Embryonic facial prominence (tissue), 1 donor: ENCODE data around the gene AKNA.

Source experiments
- DNase-seq: peaks from one replicate; pipeline ENCODE4 v3.0.0-alpha.2; 2016; ENCODE audit errors: extremely low spot score

AKNA gene

DNA sequence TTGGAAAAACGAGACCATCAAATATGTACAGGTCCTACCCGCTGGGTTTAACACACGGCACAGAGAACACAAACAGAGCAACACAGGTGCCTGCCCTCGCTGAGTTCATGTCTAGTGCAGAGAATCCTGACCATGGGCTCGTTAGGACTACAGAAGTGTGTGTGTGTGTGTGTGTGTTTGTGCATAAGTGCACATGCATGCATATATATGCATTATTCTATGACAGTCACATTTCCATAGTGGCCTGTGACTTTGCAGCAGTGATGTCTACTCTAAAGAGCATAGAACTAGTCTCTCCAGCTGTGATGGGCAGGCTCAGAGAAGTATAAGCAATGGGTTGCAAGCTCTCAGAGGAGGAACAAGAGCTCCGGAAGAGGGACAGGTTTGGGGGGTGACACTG is 30.4 kb downstream of the AKNA start:
- no peak for DNase-seq

DNA sequence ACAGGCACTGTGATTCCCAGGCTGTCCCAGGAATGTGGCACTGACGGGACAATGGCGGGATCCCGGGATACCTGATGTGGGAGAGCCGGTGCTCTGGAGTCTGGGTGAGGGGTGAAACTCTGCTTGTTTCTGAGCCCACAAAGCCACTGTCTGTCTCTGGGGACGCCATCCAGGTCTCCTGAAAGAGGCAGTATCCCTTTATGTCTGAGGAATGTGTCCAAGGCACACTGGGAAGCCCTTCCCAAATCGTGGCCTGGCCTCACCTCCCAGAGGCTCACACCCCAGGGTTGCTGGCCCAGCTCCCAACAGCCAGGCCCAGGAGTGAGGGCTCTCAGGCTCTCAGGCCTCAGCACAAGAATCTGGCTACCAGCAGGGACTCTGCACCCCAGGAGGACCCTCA is 31.0 kb downstream of the AKNA start:
- no peak for DNase-seq

DNA sequence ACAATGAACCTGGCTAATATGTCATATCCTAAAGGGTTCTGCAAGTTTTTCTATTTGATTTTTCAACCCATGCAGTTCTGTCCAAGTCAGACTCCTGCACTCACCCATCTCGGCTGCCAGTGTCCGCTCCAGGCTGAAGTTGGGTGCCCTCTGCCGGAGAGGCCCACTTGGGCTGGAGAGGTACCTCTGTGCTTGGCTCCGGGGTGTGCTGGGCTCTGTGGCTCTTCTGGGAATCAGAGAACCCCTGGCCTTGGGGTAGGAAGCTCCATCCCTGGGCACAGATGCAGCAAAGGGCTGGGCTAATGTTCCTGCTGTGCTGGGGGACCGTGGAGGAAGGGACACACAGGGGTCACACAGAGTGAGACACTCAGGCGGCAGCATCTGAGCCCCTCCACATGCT is 32.0 kb downstream of the AKNA start:
- DNase-seq, result no peak

DNA sequence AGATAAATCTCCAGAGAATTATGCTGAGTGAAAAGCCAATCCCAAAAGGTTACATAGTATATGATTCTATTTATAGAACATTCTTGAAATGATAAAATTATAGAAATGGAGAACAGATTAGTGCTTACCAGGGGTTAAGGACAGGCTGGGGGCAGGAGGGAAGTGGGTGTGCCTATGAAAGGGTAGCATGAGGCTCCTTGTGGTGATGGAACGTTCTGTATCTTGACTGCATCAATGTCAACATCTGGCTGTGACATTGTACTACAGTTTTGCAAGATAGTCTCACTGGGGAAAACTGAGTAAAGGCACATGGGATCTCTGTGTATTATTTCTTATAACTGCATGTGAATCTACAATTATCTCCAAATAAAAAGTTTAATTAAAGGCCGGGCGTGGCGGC is 35.9 kb downstream of the AKNA start:
- no peak for DNase-seq

DNA sequence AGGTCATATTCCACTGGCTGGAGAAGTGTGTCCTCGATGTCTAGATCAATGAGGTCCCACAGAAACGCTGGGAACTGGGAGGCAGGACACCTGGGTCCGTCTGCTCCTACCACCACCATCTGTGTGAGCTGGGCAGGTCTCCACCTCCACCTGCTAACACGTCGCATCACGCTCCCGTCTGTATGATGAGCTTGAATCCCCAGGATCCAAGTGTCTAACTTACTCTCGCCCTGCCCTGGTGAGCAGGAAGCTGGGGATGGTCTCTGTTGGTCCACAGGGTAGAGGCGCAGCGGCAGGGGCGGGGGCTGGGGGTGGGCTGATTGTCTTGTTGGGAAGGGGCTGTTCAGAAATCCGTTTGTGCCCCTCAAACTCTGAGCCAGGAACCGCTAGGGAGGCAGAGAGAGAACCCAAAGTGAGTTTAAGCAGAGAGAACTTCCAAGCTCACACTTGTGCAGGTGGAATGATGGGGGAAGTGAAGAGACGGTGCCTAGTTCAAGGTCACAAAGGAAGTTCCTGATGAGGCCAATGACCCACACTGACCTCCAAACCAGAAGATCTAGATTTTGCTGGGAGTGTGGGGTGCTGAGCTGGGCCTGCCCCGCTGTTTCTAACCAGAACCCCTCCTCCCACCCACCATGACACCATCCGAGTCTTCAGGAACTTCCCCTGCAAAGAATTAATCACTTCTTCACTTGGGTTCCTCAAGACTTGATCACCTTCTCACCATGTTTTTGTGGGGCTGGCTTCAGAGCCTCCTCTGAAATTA is 37.0 kb downstream of the AKNA start:
- no peak for DNase-seq

DNA sequence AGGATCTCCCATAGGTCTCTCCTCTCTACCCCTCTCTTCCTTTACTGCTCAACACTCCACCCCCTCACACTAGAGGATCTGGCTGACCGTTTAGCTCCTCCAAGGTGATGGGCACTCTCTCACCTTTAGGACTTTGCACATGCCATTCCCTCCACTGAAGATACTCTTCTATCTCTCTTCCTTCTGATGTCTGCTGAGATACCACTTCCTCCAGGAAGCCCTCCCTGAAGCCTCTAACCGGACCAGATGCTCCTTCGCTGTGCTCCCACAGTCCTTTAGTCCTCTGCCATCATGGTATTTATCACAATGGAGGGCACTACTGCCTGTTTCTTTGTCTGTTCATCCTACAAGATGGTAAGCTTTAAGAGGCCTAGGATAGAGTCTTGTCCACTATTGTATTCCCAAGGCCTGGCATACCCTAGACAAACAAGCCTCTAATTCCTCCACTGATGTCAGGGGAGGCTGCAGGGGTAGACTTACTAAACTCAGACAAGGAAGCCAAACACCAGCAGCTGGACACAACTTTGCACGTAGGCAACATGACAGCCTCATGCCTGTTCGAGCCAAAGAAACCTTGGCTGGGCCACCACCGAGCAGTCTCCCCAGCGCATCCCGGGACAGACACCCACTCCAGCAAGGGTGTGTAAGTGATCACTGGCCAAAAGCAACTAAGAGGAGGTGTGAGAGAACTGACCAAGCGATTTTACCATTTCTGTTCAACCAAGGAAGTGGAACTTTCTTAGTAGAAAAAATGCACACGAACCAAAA is 37.9 kb downstream of the AKNA start:
- DNase-seq, result no peak

DNA sequence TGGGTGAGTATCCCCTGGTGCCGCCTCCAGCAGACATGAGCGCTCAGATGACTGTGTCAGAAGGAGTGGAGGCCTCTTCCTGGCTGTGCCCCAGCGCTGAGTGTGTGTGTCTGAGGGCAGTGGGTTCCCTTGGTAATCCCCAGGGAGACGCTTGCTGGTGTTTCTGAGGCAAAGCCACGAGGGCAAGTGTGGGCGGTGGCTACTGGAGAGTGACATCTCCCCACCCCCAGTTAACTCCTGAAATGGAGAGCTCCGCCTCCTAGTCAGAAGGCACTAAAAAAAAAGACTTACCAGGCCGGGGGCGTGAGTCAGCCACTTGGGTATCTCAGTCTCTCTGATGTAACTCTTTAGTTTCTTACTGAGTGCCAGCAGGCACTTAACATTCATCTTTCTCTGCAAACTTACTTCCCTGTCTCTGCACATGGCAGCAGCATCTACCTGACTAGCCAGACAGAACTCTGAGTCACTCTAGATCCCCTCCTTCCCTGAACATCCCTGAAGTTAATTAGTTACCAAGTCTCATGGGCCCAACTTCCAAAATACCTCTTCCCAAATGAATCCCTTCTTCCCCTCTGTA is 38.8 kb downstream of the AKNA start:
- no peak for DNase-seq

DNA sequence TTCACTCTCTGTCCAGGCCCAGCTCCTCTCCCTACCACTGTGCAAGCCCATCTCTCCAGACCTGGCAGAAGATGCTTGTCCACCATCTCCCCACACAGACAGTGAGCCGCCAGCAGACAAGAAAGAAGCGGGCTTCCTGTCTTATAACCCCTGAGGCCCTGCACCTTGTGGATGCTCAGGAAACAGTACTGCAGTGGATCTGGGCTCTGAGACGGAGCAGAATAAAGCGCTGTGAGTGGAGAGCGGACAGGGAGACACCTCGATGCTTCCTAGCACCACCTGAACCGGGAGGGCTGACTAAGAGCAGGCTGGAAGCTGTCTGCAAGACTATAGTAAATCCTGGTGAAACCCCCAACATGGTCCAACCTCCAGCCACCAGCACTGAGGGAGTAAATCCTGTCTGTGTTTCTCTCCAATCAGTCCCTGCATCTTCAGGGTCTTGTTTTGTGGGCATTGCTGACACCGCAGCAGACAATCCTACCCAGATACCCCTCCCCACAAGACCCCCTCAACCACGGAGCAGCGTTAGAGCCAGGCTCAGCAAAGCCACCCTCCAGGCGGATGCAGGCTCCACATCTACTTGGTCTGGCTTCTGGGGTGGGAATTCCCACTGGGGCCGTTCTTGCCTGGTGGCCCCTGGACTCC is 39.4 kb downstream of the AKNA start:
- no peak for DNase-seq

DNA sequence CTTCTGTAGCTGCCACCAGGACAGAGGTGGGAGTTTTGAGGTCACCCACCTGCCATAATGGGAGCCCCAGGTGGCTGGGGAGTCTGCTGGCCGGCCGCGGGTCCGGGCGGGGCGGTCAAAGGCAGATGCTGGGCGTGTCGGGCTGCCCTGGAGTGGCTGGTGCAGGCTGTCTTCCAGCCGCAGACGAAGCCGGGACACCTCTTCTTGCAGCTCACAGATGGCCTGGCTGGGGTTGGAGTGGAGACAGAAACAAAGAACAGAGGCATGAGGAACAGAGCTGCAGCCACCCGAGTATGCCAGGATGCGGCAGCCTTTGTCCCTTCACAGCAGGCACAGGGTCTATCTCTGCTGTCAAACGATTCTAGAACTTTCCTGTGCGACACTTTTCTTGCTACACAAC is 40.1 kb downstream of the AKNA start:
- no peak for DNase-seq

DNA sequence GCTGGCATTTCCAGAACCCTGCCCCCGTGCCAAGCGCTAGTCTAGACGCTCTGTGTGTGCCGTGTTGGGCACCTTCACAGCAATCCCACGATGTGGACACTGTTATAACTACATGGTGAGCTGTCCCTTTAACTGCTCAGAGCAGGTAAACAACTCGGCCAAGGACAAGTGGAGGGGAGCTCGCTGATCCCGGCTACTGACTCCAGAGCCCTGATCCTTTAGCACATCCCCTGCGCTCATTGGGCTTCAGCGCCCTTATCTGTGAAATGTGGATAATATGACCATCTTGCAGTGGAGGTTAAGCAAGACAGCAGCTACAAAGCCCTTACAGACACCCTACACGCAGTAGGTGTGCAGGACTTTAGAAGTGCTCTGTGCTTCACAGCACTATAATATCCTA is 41.6 kb downstream of the AKNA start:
- no peak for DNase-seq

DNA sequence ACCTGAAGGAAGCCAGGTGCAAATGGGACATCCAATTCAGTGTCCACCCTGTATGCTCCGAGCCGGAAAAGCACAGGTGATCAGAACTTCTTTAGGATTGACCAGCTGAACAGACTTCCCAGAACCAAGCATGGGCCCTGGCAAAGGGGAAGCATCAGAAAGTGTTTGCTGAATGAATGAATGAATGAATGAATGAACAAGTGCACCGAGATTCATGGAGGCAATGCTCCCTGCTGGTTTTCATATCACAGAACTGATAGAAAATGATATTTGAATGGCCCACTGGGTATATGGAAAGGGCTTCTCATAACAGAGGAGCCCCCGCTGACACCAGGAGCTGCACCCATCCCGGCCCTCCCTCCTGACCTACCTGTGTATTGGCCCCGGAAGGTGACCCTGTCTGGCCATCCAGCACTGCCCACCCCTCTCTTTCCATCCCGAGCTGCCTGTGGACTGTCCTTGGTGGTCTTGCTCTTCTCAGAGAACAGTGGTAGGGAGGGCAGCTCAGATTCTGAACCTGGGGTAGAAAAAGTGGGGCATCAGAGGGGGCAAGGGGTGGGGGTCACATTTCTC is 42.2 kb downstream of the AKNA start:
- no peak for DNase-seq

DNA sequence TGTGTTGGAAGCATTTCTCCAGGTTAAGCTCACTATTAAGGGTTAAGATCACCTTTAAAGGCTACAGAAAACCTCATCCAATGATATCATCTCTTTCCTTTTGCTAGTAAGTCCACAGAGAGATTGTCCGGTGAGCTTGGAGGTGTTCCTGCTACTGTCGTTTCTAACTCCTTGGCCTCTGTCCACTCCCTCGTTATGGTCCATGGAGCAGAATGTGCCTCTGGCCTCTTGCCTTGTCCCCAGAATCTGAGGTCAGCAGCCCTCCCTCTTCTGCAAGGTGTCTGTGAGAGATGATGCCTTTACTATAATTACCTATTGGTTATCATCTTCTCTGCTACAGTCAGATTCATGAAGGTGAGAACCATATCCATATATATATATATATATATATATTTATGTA is 43.1 kb downstream of the AKNA start:
- no peak for DNase-seq

DNA sequence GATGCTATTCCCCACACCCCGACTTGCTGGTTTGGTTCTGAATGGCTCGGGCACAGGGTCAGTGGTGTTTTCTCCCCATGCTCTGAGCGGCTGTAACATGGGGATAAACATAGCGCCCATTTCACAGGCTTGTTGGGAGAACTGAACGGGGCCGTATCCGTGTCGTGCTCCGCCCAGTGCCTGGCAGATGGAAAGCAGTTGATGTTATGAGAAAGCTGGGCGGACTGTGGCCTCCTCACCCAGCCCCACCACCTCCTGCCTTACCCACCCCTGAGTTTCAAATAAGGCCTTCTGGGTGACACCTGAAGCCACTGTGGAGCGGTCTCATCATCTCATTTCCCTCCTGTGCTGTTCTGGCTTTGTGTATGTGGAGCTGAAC is 43.6 kb downstream of the AKNA start:
- no peak for DNase-seq

DNA sequence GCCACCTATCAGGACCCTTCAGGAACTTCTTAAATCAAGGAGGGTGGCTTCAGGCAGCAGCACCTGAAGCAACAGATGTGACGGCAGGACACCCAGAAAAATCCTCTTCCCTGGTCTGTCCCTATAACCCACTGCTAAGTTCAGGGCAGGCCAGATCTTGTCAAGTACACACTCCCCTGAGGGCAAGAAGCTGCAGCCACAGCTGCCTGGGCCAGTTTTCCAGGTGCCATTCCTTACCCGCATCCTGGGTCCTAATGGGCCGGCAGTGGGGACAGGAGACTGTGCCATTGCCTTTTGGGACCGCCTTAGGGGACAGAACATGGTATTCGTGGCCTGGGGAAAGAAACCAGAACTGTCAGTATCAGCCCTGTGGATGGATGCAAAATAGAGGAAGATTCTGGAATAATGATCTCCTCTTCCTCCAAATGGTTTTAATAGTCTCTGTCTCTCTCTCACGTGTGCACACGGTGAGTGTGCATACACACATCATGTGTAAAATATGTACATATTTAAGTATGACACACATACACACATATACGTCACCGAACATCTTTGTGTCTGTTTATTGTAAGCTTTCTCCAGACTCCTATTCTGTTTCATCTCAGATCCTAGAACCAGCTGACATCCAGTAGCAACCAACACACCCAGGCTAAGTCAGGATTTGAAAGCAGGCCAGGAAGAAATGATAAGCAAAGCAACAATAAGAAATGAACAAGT is 44.2 kb downstream of the AKNA start:
- DNase-seq, result no peak

DNA sequence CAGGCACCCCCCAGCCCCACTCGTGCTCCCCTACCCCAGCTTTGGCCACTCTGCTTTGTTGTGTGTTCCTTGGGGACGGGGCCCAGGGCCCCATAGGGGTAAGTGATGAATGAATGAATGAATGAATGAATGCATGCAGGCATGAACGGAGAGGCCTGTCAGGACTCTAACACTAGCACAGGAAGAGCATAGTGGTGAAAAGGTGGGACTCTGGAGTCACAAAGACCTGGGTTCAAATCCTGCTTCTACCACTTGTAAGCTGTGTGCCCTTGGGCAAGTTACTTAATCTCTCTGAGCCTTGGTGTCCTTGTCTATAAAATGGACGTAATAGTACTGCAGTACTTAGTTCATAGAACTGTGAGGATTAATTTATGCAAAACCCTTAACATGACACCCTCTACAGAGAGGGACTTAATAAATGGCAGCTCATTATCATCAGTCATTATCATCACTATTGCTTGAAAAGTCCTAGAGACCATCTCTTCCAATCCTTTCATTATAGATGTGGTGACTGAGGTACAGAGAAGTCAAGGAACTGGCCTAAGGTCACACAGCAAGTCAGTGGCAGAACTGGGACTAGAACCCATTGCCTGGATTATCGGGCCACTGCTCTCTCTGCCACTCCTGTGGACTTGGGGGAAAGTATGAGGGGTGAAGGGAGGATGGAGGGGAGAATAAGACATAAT is 44.9 kb downstream of the AKNA start:
- DNase-seq, result no peak

DNA sequence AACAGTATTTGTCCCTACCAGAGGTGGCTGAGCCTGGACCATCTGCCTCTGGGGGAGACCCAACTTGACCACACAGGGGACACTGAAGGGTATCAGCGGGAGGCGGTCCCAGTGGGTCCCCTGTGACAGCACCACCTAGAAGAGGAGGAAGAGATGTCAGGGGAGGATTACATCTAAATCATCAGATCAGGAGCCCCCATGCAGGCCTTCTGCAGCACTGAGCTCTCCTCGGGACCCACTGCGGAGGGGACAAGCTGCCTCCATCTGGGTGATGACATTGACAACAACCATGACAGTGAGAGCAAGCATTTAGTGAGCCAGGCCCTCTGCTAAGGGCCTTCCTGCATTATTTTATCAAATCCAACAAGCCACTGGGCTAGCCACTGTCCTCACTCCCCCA is 45.8 kb downstream of the AKNA start:
- DNase-seq, result no peak

DNA sequence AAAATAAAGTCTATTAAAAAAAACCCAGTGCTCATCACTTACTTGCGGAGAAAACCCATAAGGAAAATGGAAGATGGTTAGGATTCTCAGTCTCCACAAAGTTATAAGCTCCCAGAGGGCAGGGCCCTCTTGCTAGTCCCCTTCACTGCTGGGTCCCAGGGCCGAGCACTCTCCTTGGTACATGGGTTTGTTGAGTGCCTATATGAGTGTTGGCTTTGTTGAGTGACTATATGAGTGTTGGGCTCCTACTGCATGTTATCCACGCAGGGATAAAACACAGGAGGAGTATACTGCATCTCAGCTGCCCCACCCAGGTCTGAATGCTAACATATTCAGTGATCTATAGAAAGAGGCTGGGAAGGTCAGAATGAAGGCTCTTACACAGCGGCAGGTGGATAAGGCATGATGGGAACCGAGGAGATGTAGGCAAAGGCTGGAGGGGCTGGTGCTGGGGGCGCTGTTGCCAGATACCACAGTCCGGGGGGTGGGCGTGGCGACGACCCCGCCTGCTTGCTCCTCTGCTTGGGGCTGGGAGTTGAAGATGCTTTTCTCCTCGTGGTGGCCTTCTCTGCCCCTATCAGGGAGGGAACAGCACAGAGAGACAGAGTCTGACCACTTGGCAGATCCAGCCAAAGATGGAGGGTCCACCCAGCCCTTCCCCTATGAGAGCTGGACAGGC is 46.5 kb downstream of the AKNA start:
- DNase-seq, result no peak

DNA sequence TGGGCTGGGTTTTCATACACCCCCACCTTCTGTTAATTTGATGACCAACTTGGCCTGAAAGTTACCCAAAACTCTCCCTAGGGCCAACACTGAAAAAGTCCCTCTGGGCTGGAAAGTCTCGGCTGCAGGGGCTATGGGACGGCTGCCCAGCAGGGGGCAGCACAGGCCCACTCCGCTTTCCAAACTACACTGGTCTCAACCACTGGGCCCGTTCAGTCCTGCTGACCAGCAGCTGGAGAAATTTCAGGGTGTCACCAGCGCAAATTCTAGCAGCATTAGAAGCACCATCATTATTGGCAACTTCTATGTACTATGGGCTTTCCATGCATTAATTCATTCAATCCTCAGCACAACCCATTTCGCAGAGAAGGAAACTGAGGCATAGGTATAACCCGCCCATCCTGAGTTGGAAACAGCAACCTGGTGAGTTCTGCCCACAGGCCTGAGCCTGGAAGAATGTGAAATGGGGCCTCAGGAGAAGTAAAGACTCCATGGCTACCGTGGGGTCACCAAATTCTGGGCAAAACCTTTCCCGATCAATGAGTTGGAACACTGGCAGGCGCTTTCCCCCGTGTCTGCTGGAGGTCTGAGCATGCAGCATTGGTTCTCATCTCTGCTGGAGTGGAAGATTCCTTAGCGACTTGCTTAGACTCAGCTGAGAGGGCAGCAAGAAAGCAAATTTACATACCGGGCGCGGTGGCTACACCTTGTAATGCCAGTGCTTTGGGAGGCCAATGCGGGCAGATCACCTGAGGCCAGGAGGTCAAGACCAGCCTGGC is 48.5 kb downstream of the AKNA start:
- DNase-seq, result no peak

DNA sequence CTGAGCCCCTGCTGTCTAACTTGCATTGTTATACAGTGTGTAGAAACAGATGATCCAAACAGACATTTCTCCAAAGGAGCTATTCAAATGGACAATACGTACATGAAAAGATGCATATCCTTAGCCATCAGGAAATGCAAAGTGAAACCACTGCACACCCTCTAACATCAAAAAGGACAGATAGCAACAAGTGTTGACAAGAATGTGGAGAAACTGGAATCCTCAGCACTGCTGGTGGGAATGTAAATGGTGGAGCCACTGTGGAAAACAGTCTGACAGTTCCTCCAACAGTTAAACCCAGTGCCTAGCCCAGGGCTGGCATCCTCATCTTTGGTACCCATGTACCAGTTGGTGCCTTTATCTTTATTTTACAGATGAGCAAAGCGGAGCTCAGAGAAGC is 49.6 kb downstream of the AKNA start:
- DNase-seq, result no peak
